ENCODE data around the gene CDC42BPG.

CDC42BPG gene

GRCh38 chr11:64777449-64778222 lies 66.8 kb downstream of the CDC42BPG start:
- peaks cover 32 to 53% of the 10 kb centered on the region in 2 experiments for H3K36me3 ChIP-seq (ENCODE audit: control insufficient read depth in 2 of 2, insufficient read depth in 1 of 2, low read length in 2 of 2)
- no peaks in the 10 kb centered on the region for H3K9me3 ChIP-seq (ENCODE audit: control insufficient read depth, insufficient read depth, low read depth, low read length)
- CTCF ChIA-PET, result interaction anchor here (0.6 to 2.8 kb wide), 5 partner anchors 10 to 89 kb away, joined by 3 to 13 read pairs (median 4); partner anchors contain the start of gene RASGRP2
- peak overlapping the region; percentile 97 for H3K27ac ChIP-seq (ENCODE audit: extremely low read depth, low read depth, low read length)
- POLR2A ChIA-PET, result interaction anchor here (1.6 to 2.0 kb wide), 3 partner anchors 10 to 17 kb away, joined by 6 to 16 read pairs (median 7); partner anchors contain the start of gene PYGM
- H3K4me1 ChIP-seq (ENCODE audit: control insufficient read depth, insufficient read depth, low read length), result no peaks in the 10 kb centered on the region
- peak overlapping the region; percentile 96 for H3K4me3 ChIP-seq (ENCODE audit: low read depth, low read length)
- no peak for TF ChIP-seq ZNF701 (tag by site-specific recombination; IDR thresholded peaks at IDR 0.05)
- TF ChIP-seq PRDM10 (tag by site-specific recombination; IDR thresholded peaks at IDR 0.05), result no peak
- TF ChIP-seq ZNF155 (tag by site-specific recombination; IDR thresholded peaks at IDR 0.05), result no peak
- TF ChIP-seq ZBTB1 (tag by site-specific recombination; IDR thresholded peaks at IDR 0.05), result no peak
- TF ChIP-seq ZNF121 (tag by site-specific recombination; IDR thresholded peaks at IDR 0.05), result no peak
- TF ChIP-seq ZNF350 (tag by site-specific recombination; IDR thresholded peaks at IDR 0.05), result no peak
- no peak for TF ChIP-seq PRDM6 (tag by site-specific recombination; IDR thresholded peaks at IDR 0.05)
- no peak for TF ChIP-seq ZNF18 (tag by site-specific recombination; IDR thresholded peaks at IDR 0.05)
- TF ChIP-seq ZNF529 (tag by site-specific recombination; IDR thresholded peaks at IDR 0.05; ENCODE audit: insufficient replicate concordance), result no peak
- TF ChIP-seq SP2 (tag by site-specific recombination; IDR thresholded peaks at IDR 0.05), result peak; percentile 16; the same call in 1 of the 2 replicates
- peak; percentile 96 for TF ChIP-seq REST (tag by site-specific recombination; IDR thresholded peaks at IDR 0.05)
- TF ChIP-seq ZBTB17 (tag by site-specific recombination; IDR thresholded peaks at IDR 0.05), result 0 out of 2 replicates have a peak, but pooled peaks have one; percentile 9
- peak; percentile 84 for TF ChIP-seq ZFP69B (tag by site-specific recombination; IDR thresholded peaks at IDR 0.05)
- TF ChIP-seq ZNF423 (tag by site-specific recombination; IDR thresholded peaks at IDR 0.05), result no peak
- peak; percentile 42; the same call in 1 of the 2 replicates for TF ChIP-seq PATZ1 (tag by site-specific recombination; IDR thresholded peaks at IDR 0.05)
- no peak for TF ChIP-seq ZNF747 (tag by site-specific recombination; IDR thresholded peaks at IDR 0.05)
- TF ChIP-seq IKZF3 (tag by site-specific recombination; IDR thresholded peaks at IDR 0.05), result no peak
- no peak for TF ChIP-seq ZNF366 (tag by site-specific recombination; conservative IDR thresholded peaks at IDR 0.05)
- TF ChIP-seq ZNF354C (tag by site-specific recombination; IDR thresholded peaks at IDR 0.05; ENCODE audit: borderline replicate concordance, low read depth), result no peak
- TF ChIP-seq ZBTB11 (tag by site-specific recombination; conservative IDR thresholded peaks at IDR 0.05; ENCODE audit: low read depth), result no peak

Measured in HEK293 (cell line).